ENCODE results near the gene GRM8.
"Not testable (repeated sequence)": the region's sequence is repeated elsewhere in the genome, so short reads cannot be mapped to it uniquely, and the experiment has no call there.

The GRM8 gene

GRCh38 chr7:126882730-126883129 lies 370.0 kb downstream of the GRM8 start:
- not testable (repeated sequence) for DNase-seq (ENCODE audit: low spot score)

DNA sequence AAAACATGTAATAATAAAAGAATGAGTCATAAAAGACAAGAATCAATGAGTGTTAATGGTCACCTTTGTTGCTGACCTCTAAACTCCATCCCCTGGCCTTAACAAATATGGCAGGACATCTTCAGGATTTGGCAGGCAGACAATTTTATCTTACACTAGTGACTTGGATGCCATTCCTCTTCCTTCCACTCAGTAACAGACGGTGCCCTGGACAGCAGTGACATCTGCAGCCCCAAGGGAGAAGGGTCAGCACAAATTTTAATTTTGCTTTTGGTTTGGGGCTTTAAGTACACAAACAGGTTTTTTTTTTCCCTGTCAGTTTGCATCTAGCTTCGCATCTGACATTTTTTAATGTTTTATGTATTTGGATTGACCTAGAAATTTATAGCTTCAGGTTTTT lies 370.8 kb downstream of the GRM8 start:
- not testable (repeated sequence) for DNase-seq (ENCODE audit: low spot score)

GRCh38 chr7:126881315-126881714 lies 371.4 kb downstream of the GRM8 start:
- DNase-seq (ENCODE audit: low spot score), result no peak
- TF ChIP-seq CTCF (IDR thresholded peaks at IDR 0.05; ENCODE audit: extremely low read depth, missing control alignments), result no peak

GRCh38 chr7:126876536-126876935 lies 376.2 kb downstream of the GRM8 start:
- DNase-seq (ENCODE audit: low spot score), result not testable (repeated sequence)

GRCh38 chr7:126856691-126857291 lies 395.9 kb downstream of the GRM8 start:
- TF ChIP-seq CTCF (IDR thresholded peaks at IDR 0.05; ENCODE audit: extremely low read depth, missing control alignments), result peak; percentile 61
- peak; percentile 31 for DNase-seq (ENCODE audit: low spot score)

- no peak for DNase-seq (ENCODE audit: low spot score)
- no peak for TF ChIP-seq CTCF (IDR thresholded peaks at IDR 0.05; ENCODE audit: extremely low read depth, missing control alignments)
Measured at GRCh38 chr7:126845331-126845730, 407.4 kb downstream of the GRM8 start.

- TF ChIP-seq CTCF (IDR thresholded peaks at IDR 0.05; ENCODE audit: extremely low read depth, missing control alignments), result no peak
- no peak for DNase-seq (ENCODE audit: low spot score)
Measured at GRCh38 chr7:126843883-126844282, 408.9 kb downstream of the GRM8 start.

DNA sequence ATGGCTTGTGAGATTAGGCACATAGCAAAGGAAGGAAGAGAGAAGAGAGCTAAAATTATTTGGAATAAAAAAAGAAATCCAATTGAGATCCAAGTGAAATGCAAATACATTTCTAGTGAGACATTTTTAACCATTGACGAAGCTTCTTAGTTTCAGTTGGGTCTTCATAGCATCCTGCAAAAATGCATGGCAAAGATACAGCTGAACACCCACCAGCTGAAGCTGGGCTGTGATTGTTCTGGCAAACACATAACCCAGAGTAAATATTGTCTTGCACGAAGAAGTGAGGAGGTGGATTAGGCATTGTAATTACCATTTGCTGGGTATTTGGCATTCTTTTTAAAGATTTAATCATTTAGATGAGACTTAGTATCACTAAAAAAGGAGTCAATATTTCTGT lies 409.4 kb downstream of the GRM8 start:
- no peak for DNase-seq (ENCODE audit: low spot score)
- no peak for TF ChIP-seq CTCF (IDR thresholded peaks at IDR 0.05; ENCODE audit: extremely low read depth, missing control alignments)

DNA sequence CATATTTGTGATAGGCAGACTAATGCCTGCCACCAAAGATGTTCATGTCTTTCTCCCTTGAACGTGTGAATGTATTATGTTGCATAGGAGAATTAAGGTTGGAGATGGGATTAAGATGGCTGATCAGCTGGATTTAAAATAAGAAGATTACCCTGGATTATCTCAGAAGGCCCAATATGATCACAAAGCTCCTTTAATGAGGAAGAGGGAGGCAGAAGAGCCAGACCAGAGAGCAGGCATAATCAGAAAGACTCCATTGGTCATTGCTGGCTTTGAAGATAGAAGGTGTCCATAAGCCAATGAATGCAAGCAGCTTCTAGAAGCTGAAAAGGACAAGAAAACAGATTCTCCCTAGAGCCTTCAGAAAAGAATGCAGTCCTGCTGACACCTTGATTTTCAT lies 410.3 kb downstream of the GRM8 start:
- DNase-seq (ENCODE audit: low spot score), result no peak
- TF ChIP-seq CTCF (IDR thresholded peaks at IDR 0.05; ENCODE audit: extremely low read depth, missing control alignments), result no peak
